K562 (cell line): ENCODE results near the gene BTBD2. TPM values are rescaled to one million over a fixed set of nuclear protein-coding genes. Genes with fewer than 3 reads are reported as not detected.
A peak's percentile ranks its signal among the peaks of the same experiment; 100 is the strongest.

Source experiments
- ATF1 ChIP-seq, 2 experiments: fragments of 450-650 bp in 1 of 2; IDR thresholded peaks; 2 replicates each; pipeline ENCODE4 v1.6.1; 2016; ENCODE audit warnings: missing compliant biosample characterization in 1 of 2, missing genetic modification characterization in 1 of 2
- BRF2 ChIP-seq: IDR thresholded peaks from 3 replicates; pipeline ENCODE4 v1.6.1; 2011; ENCODE audit warnings: borderline replicate concordance, mild to moderate bottlenecking; ENCODE audit not compliant: insufficient read length, insufficient read depth
- CHD1 ChIP-seq: fragments of 200-600 bp; sonication (generic); IDR thresholded peaks from one replicate; pipeline ENCODE4 v1.6.1; 2012; ENCODE audit warnings: mild to moderate bottlenecking, moderate library complexity, low read length, inconsistent platforms
- DMBX1 ChIP-seq: fragments of 250-450 bp; sonication (Bioruptor Pico); IDR thresholded peaks from 2 replicates; pipeline ENCODE4 v1.8.0; 2022; ENCODE audit warnings: inconsistent platforms, mild to moderate bottlenecking, moderate library complexity, borderline replicate concordance
- GATA2 ChIP-seq: sonication (generic); formaldehyde crosslinking; IDR thresholded peaks from 2 replicates; pipeline ENCODE4 v1.4.0; 2020; ENCODE audit warnings: mild to moderate bottlenecking, missing genetic modification reagents
- GTF2F1 ChIP-seq: IDR thresholded peaks from 2 replicates; pipeline ENCODE4 v1.6.1; 2011; ENCODE audit warnings: low read depth, low read length, improper control_type of control experiment
- HCFC1 ChIP-seq: IDR thresholded peaks from 2 replicates; pipeline ENCODE4 v1.6.1; 2012; ENCODE audit warnings: low read depth, low read length, improper control_type of control experiment
- HES1 ChIP-seq: fragments of 450-650 bp; IDR thresholded peaks from 2 replicates; pipeline ENCODE4 v1.6.1; 2016; ENCODE audit warnings: low read depth, mild to moderate bottlenecking, moderate library complexity
- LCOR ChIP-seq: sonication (generic); formaldehyde crosslinking; IDR thresholded peaks from 2 replicates; pipeline ENCODE4 v1.8.0; 2022; ENCODE audit warnings: mild to moderate bottlenecking, missing genetic modification reagents
- NFXL1 ChIP-seq: fragments of 450-650 bp; formaldehyde crosslinking; IDR thresholded peaks from 2 replicates; pipeline ENCODE4 v1.4.0; 2021; ENCODE audit warnings: mild to moderate bottlenecking
- RBM39 ChIP-seq: fragments of 200-400 bp; formaldehyde crosslinking; optimal IDR thresholded peaks from 2 replicates; pipeline ENCODE3; 2018; ENCODE audit warnings: low read depth, low read length
- ZKSCAN8 ChIP-seq: fragments of 200-800 bp; sonication (Bioruptor generic); IDR thresholded peaks from 2 replicates; pipeline ENCODE4 v1.6.1; 2016; ENCODE audit warnings: missing genetic modification characterization, missing compliant biosample characterization
- ZNF778 ChIP-seq: fragments of 450-650 bp; formaldehyde crosslinking; IDR thresholded peaks from 2 replicates; pipeline ENCODE4 v1.4.0; 2020; ENCODE audit warnings: mild to moderate bottlenecking, moderate library complexity
- polyA plus RNA-seq, 8 experiments: library from polyadenylated mRNA; depleted of rRNA in 4 of 8; stranded (reverse) in 5 of 8; unstranded in 3 of 8; fragments of >200 nt; fragmentation: Nextera tagmentation in 2 of 8; fragmentation: Illumina TruSeq in 1 of 8; extraction: Ambion mirVana in 2 of 8; extraction: Trizol in 1 of 8; gene quantifications; 2 replicates each; pipeline versions ENCODE4 v1.2.1 to v1.2.3, GENCODE V29; 2011 to 2014; ENCODE audit warnings: inconsistent platforms in 1 of 8, missing spikeins in 1 of 8
- total RNA-seq, 7 experiments: library from RNA; depleted of rRNA in 6 of 7; stranded (reverse); fragments of >200 nt in 6 of 7; fragmentation: Illumina TruSeq in 2 of 7; extraction: Trizol in 2 of 7; gene quantifications; 2 replicates each; pipeline versions ENCODE4 v1.2.1 to v1.2.3, GENCODE V29; 2011 to 2021; ENCODE audit warnings: low replicate concordance in 1 of 7
- TF ChIP-seq, protein P1 (sequence below), 3 experiments: fragments of 200-800 bp in 1 of 3; sonication (Bioruptor generic) in 1 of 3; sonication (generic) in 1 of 3; formaldehyde crosslinking in 1 of 3; IDR thresholded peaks; 2 replicates each; pipeline versions ENCODE4 v1.6.1 to v1.8.0; 2016 to 2022; ENCODE audit warnings: mild to moderate bottlenecking in 2 of 3, missing compliant biosample characterization in 2 of 3, missing genetic modification characterization in 2 of 3, missing genetic modification reagents in 1 of 3
- TF ChIP-seq, protein P2 (sequence below), 2 experiments: fragments of 450-650 bp; formaldehyde crosslinking in 1 of 2; IDR thresholded peaks; 2 replicates each; pipeline versions ENCODE4 v1.4.0 to v1.6.1; 2014 to 2020; ENCODE audit warnings: mild to moderate bottlenecking in 2 of 2, borderline replicate concordance in 1 of 2, low read depth in 1 of 2

The BTBD2 gene
- total and polyA plus RNA-seq, 9 of the 15 experiments (the other 6 are each of a cell fraction or from before 2014, with no cell fraction given) = 0.10 to 15.6 (median 6.9) TPM

- TF ChIP-seq, protein P1, sequence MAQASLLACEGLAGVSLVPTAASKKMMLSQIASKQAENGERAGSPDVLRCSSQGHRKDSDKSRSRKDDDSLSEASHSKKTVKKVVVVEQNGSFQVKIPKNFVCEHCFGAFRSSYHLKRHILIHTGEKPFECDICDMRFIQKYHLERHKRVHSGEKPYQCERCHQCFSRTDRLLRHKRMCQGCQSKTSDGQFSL (CRISPR knock-in tag; IDR thresholded peaks at IDR 0.05) = peak; percentile 67; the same call in 1 of the 2 replicates
- TF ChIP-seq, protein P1 (tag; IDR thresholded peaks at IDR 0.05) = peak in 1 of 2 experiments; percentile 72; a peak in 2 of 4 replicates
- no peak for TF ChIP-seq ZNF778 (CRISPR knock-in tag)
- TF ChIP-seq BRF2 = no peak
- peak; percentile 48; the same call in 1 of the 2 replicates for TF ChIP-seq HES1
- no peak for TF ChIP-seq GATA2 (CRISPR knock-in tag)
- peak; percentile 94 for TF ChIP-seq DMBX1 (CRISPR knock-in tag)
- peak; percentile 79 for TF ChIP-seq LCOR
- peak; percentile 15; the same call in 1 of the 2 replicates for TF ChIP-seq ZKSCAN8 (CRISPR knock-in tag)
- TF ChIP-seq, protein P2, sequence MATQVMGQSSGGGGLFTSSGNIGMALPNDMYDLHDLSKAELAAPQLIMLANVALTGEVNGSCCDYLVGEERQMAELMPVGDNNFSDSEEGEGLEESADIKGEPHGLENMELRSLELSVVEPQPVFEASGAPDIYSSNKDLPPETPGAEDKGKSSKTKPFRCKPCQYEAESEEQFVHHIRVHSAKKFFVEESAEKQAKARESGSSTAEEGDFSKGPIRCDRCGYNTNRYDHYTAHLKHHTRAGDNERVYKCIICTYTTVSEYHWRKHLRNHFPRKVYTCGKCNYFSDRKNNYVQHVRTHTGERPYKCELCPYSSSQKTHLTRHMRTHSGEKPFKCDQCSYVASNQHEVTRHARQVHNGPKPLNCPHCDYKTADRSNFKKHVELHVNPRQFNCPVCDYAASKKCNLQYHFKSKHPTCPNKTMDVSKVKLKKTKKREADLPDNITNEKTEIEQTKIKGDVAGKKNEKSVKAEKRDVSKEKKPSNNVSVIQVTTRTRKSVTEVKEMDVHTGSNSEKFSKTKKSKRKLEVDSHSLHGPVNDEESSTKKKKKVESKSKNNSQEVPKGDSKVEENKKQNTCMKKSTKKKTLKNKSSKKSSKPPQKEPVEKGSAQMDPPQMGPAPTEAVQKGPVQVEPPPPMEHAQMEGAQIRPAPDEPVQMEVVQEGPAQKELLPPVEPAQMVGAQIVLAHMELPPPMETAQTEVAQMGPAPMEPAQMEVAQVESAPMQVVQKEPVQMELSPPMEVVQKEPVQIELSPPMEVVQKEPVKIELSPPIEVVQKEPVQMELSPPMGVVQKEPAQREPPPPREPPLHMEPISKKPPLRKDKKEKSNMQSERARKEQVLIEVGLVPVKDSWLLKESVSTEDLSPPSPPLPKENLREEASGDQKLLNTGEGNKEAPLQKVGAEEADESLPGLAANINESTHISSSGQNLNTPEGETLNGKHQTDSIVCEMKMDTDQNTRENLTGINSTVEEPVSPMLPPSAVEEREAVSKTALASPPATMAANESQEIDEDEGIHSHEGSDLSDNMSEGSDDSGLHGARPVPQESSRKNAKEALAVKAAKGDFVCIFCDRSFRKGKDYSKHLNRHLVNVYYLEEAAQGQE (IDR thresholded peaks at IDR 0.05; ENCODE audit: borderline replicate concordance) = no peak
- TF ChIP-seq, protein P2 (CRISPR knock-in tag; IDR thresholded peaks at IDR 0.05; ENCODE audit: low read depth) = no peak; the same call in 1 of the 2 replicates
- no peak; the same call in 1 of the 2 replicates for TF ChIP-seq NFXL1
- TF ChIP-seq CHD1 = no peak
- peak; percentile 50 for TF ChIP-seq HCFC1
- no peak for TF ChIP-seq RBM39
- TF ChIP-seq GTF2F1 = no peak
- no peak for TF ChIP-seq ATF1 (CRISPR knock-in tag; IDR thresholded peaks at IDR 0.05)
- TF ChIP-seq ATF1 (tag; IDR thresholded peaks at IDR 0.05) = peak; percentile 78
These were observed 44.1 kb upstream of the BTBD2 start (continued) for GRCh38 chr19:2059422-2060201.
